Measurements from ENCODE around the gene MT4. TPM values are rescaled to one million over a fixed set of nuclear protein-coding genes. Genes with fewer than 3 reads are reported as not detected.

The MT4 gene
- total RNA-seq, 1 experiment from 2014 or later, result not detected

GRCh38 chr16:56591377-56592060, 26.6 kb downstream of the MT4 start:
- in situ Hi-C loops (cut with HindIII; ENCODE audit: low pct_unique_long_range_greater_than_20kb, low sequenced_read_pairs), result no loop called here
- no peak for DNase-seq (ENCODE audit: low read depth)

DNA sequence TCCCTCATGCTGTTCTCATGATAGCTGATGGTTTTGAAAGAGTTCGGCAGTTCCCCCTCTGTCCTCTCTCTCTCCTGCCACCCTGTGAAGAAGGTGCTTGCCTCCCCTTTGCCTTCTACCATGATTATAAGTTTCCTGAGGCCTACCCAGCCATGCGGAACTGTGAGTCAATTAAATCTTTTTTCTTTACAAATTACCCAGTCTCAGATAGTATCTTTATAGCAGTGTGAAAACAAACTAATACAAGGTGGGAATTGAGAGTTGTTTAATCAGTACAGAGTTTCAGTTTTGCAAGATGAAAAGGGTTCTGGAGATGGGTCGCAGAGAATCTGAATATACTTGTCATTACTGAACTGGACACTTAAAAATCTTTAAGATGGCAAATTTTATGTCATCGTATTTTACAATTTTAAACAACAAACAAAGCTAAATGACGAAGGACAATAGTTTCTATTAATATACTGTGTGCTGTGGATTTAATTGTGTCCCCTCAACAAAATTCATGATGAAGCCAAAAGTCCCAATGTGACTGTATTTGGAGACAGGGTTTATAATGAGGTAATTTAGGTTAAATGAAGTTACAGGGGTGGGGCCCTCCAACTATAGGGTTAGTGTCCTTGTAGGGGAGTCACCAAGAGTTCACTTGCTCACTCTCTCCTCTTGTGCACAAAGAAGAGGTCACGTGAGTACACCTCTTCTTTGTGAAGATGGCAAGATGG, 28.9 kb downstream of the MT4 start:
- DNase-seq (ENCODE audit: low read depth), result no peak
- in situ Hi-C loops (cut with HindIII; ENCODE audit: low pct_unique_long_range_greater_than_20kb, low sequenced_read_pairs), result no loop called here

GRCh38 chr16:56594292-56594619, 29.4 kb downstream of the MT4 start:
- no peak for DNase-seq (ENCODE audit: low read depth)

DNA sequence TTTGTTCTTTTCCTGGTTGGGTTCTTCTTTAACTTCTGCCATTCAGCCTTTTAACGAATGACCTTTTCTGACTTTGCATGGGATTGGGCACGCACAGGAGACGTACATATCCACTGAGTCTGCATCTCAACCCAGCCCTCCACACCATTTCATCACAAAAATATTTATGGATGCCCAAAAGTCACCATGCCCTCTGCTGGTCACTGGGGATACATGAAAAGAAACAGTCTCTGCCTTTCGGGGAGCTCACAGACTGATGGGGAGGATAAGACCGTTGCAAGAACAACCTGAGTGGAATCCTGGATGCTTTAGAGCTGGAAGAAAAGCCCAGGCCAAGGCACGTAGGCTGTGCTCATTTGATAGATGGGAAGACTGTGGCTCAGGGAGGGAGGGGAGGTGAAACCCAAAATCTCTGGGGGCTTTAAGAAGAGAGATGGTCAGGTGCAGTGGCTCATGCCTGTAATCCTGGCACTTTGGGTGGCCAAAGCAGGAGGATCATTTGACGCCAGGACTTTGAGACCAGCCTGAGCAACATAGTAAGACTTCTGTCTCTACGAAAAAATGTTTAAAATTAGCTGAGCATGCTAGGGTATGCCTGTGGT, 35.6 kb downstream of the MT4 start:
- DNase-seq (ENCODE audit: low read depth), result no peak
- in situ Hi-C loops (cut with HindIII; ENCODE audit: low pct_unique_long_range_greater_than_20kb, low sequenced_read_pairs), result no loop called here

More at GRCh38 chr16:56594292-56594619, 29.4 kb downstream of the MT4 start:
- in situ Hi-C loops (cut with HindIII; ENCODE audit: low pct_unique_long_range_greater_than_20kb, low sequenced_read_pairs), result no loop called here

GRCh38 chr16:56601325-56601724, 36.5 kb downstream of the MT4 start:
- in situ Hi-C loops (cut with HindIII; ENCODE audit: low pct_unique_long_range_greater_than_20kb, low sequenced_read_pairs), result no loop called here
- no peak for DNase-seq (ENCODE audit: low read depth)

GRCh38 chr16:56603589-56603988, 38.7 kb downstream of the MT4 start:
- in situ Hi-C loops (cut with HindIII; ENCODE audit: low pct_unique_long_range_greater_than_20kb, low sequenced_read_pairs), result no loop called here
- peak; percentile 46 for DNase-seq (ENCODE audit: low read depth)

DNA sequence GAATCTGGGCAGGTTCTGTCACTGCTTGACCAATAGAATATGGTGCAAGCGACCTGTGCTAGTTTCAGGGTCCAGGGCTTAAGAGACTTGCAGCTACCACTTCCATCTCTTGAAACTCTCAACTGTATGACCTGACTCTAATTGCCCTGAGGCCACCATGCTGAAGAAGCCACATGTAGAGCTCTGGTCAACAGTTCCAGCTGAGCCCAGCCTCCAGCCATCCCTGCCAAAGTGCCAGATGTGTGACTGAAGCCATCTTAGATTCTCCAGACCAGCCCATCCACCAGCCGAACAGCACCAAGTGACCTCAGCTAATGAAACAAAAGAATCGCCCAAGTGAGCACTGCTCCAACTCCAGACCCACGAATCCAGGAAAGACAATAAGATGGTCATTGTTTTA, 40.1 kb downstream of the MT4 start:
- DNase-seq (ENCODE audit: low read depth), result no peak
- in situ Hi-C loops (cut with HindIII; ENCODE audit: low pct_unique_long_range_greater_than_20kb, low sequenced_read_pairs), result no loop called here

DNA sequence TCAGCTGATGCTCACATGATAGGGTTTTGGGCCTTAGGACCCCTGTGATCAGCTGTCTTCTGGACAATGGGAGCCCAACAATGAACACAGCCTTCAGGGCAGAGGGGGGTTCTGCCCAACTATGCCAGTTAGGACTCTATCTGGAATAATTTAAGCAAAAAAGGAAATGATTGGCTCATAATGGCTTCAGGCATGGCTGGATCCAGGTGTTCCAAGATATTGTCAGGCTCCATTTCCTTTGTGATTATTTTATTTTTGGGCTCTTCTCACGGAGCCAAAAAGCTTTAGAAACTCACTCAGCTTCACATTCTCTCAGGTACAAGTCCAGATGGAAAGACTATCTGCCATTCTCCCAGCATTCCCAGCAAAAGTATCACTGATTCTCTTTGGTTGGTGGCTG, 40.6 kb downstream of the MT4 start:
- DNase-seq (ENCODE audit: low read depth), result no peak
- in situ Hi-C loops (cut with HindIII; ENCODE audit: low pct_unique_long_range_greater_than_20kb, low sequenced_read_pairs), result no loop called here

DNA sequence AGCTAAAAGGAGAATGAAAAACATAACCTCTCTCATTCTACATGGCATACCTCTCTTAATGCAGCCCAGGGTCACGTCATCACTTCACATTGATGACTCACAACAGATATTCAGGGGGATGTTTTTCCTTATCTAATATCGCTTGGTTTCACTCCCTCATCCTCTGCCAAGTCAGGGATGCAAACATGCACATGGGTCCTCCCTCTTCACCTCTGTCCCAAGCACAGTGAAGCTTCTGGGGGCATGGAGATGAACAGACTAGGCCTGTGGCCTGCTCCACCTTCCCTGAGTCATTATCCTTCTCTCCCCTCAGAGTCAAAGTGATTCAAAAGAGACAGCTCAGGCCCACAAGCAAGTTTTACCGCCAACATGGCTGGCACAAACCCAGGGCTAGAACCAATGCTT, 41.2 kb downstream of the MT4 start:
- peak; percentile 83 for DNase-seq (ENCODE audit: low read depth)
- in situ Hi-C loops (cut with HindIII; ENCODE audit: low pct_unique_long_range_greater_than_20kb, low sequenced_read_pairs), result no loop called here

DNA sequence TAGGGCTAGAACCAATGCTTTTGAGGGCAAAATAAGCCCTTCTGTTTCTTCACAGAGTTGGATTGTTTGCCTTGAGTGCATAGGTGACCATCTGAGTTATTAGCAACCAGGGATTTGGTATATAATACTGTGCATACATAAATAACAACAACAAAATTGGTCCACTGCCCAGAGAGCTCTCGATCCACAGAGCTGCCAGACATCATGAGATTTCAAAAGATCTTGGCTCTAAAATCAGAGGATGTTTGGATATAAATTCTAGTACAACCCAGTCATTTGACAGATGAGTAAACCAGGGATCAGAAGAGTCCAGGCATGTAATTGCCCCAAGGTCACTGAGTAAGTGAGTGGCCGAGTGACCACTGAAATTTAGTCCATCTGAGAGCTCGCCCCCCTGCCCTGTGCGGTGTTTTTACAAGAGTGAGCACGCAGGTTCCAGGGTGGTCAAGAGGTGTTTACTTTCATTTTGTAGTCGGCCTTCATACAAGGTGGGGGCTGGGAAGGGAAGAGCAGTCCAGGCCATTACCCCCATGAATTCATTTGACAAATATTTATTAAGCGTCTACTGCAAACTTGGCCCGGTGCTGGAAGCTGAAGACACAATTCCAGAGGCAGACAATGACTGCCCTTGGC, 41.7 kb downstream of the MT4 start:
- peak; percentile 92 for DNase-seq (ENCODE audit: low read depth)
- in situ Hi-C loops (cut with HindIII; ENCODE audit: low pct_unique_long_range_greater_than_20kb, low sequenced_read_pairs), result no loop called here

GRCh38 chr16:56607109-56607618, 42.3 kb downstream of the MT4 start:
- in situ Hi-C loops (cut with HindIII; ENCODE audit: low pct_unique_long_range_greater_than_20kb, low sequenced_read_pairs), result no loop called here
- DNase-seq (ENCODE audit: low read depth), result peak; percentile 81

DNA sequence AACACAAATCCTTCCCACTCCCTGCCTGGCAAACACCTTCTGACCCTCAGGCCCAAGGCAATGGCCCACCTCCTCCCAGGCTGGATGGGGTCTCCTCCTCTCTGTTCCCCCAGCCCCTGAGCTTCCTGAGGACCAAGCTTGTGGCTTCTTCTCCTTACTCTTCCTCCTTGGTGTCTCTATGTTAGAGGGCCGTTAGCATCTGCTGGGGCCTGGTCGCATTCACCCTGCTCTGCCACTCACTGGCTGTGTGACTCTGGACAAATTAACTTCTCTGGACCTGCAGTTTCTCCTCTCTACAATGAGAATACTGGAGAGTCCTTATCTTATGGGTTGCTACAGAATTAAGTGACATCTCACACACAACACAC, 42.8 kb downstream of the MT4 start:
- in situ Hi-C loops (cut with HindIII; ENCODE audit: low pct_unique_long_range_greater_than_20kb, low sequenced_read_pairs), result no loop called here
- no peak for DNase-seq (ENCODE audit: low read depth)

GRCh38 chr16:56608043-56608875, 43.4 kb downstream of the MT4 start, which contains the start of gene MT2A:
MT2A (plus strand) TSS chr16:56608584; CDS start chr16:56608656, 72 bp downstream.
- in situ Hi-C loops (cut with HindIII; ENCODE audit: low pct_unique_long_range_greater_than_20kb, low sequenced_read_pairs), result no loop called here

GRCh38 chr16:56608876-56609462, 44.1 kb downstream of the MT4 start:
- in situ Hi-C loops (cut with HindIII; ENCODE audit: low pct_unique_long_range_greater_than_20kb, low sequenced_read_pairs), result no loop called here
- DNase-seq (ENCODE audit: low read depth), result no peak

More at GRCh38 chr16:56608043-56608875, 43.4 kb downstream of the MT4 start, which contains the start of gene MT2A:
- DNase-seq (ENCODE audit: low read depth), result peak; percentile 94

DNA sequence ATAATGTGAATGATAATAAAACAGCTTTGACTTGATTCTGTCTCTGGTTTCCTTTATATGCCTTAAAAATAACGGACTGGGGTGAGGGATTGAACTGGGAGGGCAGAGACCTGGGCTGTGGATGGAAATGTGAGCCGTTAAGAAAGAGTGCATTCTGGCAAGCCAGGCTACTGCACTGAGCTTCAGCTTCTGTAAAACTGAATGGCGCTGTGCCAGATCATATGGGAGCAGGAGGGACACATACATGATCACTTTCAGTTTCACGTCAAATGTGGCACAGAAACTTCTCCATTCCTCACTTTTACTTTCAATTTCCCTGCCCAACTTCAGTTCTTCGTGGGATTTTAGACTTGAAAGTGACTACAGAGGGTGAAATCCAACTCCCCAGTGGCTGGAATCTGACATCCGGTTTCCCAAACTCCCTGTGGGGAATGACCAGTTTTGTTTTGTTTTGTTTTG, 44.6 kb downstream of the MT4 start:
- in situ Hi-C loops (cut with HindIII; ENCODE audit: low pct_unique_long_range_greater_than_20kb, low sequenced_read_pairs), result no loop called here
- peak; percentile 65 for DNase-seq (ENCODE audit: low read depth)

DNA sequence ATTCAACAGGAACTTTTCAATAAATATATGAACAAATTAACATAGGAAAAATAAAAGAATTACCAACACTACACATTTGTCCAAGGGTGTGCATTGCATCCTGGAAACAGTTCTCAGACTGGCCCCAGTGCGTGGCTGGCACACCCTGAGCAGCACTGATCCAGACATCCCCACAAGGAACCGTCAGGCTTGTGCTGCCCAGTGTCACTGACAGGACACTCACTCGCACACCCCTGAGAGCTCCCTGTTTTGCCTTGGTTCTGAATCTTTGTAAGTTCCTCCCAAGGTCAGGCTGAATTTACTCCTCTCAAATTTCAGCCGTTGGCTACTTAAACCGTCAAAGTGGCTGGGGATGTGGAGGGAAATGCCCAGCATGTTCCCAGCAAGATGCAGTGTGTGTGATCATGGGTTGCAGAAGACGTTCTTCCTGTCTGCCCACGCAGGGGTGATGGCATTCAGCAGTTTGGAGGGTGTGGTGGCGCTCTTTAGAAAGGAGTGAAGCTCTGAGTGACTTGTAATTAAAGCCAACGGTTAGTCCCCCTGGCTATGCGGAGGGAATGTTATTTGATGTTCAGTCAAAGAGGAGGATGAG, 45.2 kb downstream of the MT4 start:
- peak; percentile 92 for DNase-seq (ENCODE audit: low read depth)
- in situ Hi-C loops (cut with HindIII; ENCODE audit: low pct_unique_long_range_greater_than_20kb, low sequenced_read_pairs), result no loop called here

DNA sequence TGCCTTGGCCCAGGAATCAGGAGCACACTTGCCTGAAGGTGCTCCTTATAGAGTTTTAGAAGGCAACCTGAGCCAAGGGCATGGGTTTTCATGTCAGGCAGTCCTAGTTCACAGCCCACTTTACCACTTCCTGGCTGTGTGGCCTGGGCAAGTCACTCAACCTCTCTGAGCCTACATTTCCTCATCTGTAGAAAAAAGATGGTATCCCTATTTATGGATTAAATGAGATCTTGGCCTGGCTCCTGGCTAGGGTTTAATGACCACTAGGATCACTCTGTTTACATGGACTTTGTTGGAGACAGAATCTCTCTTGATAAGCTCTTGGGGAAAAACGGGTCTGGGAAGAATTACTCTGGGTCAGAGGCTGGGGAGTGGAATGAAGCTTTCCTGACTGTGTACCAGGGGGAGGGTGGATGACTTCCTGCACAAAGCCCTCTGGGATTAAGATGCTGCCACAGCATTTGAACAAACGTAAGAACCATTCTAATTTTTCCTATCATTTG, 45.8 kb downstream of the MT4 start:
- in situ Hi-C loops (cut with HindIII; ENCODE audit: low pct_unique_long_range_greater_than_20kb, low sequenced_read_pairs), result no loop called here
- DNase-seq (ENCODE audit: low read depth), result no peak

All from Caki2 (cell line).